ENCODE results near the gene GNG7. TPM values are rescaled to one million over a fixed set of nuclear protein-coding genes. Genes with fewer than 3 reads are reported as not detected.
A peak's percentile ranks its signal among the peaks of the same experiment; 100 is the strongest.
"Not testable (repeated sequence)": the region's sequence is repeated elsewhere in the genome, so short reads cannot be mapped to it uniquely, and the experiment has no call there.

Gene GNG7
- total RNA-seq, 3 donors from 2014 or later: 0.33 to 0.55 (median 0.48) TPM

- DNase-seq: no peak
- Mint-ChIP-seq H3K9me3 (peaks cover under 1% of the 10 kb centered on the region), H3K27me3 (ENCODE audit: low read depth) (peaks cover 36% of the 10 kb centered on the region), H3K36me3 (ENCODE audit: insufficient read depth) (no peaks in the 10 kb centered on the region), H3K4me3 (peak within 1 kb of the TSS; percentile 53), H3K4me1 (ENCODE audit: low read depth) (peaks cover 7% of the 10 kb centered on the region)
- peak; percentile 16 to 51 for ATAC-seq
Measured at GRCh38 chr19:2720777-2721569, 18.5 kb upstream of the GNG7 start, which contains the start of gene DIRAS1. TSS of gene DIRAS1 (minus strand) at chr19:2721372. CDS start at chr19:2717806, 3,566 bp downstream.

- DNase-seq (no peak), ATAC-seq (peak in 1 of 2 donors; percentile 9)
- peaks cover 7% of the 10 kb centered on the region for H3K4me1 Mint-ChIP-seq (ENCODE audit: low read depth)
- peaks cover 1% of the 10 kb centered on the region for H3K36me3 Mint-ChIP-seq (ENCODE audit: insufficient read depth)
- no peak overlapping the region for H3K4me3 Mint-ChIP-seq
- peaks cover 33% of the 10 kb centered on the region for H3K27me3 Mint-ChIP-seq (ENCODE audit: low read depth)
- H3K9me3 Mint-ChIP-seq: peaks cover 9% of the 10 kb centered on the region
Measured at GRCh38 chr19:2719920-2720776, 17.7 kb upstream of the GNG7 start.

- H3K4me1 Mint-ChIP-seq (ENCODE audit: low read depth): peaks cover 7% of the 10 kb centered on the region
- H3K9me3 Mint-ChIP-seq: peaks cover 11% of the 10 kb centered on the region
- DNase-seq: no peak
- ATAC-seq: no peak
- no peak overlapping the region for H3K4me3 Mint-ChIP-seq
- peaks cover 2% of the 10 kb centered on the region for H3K36me3 Mint-ChIP-seq (ENCODE audit: insufficient read depth)
- H3K27me3 Mint-ChIP-seq (ENCODE audit: low read depth): peaks cover 33% of the 10 kb centered on the region
Measured at GRCh38 chr19:2719232-2719735, 16.8 kb upstream of the GNG7 start.

GRCh38 chr19:2717638-2718541 is 15.4 kb upstream of the GNG7 start:
- peaks cover 28% of the 10 kb centered on the region for H3K27me3 Mint-ChIP-seq (ENCODE audit: low read depth)
- H3K9me3 Mint-ChIP-seq: peaks cover 11% of the 10 kb centered on the region
- ATAC-seq (no peak), DNase-seq (no peak)
- H3K4me1 Mint-ChIP-seq (ENCODE audit: low read depth): peaks cover 7% of the 10 kb centered on the region
- H3K4me3 Mint-ChIP-seq: no peak overlapping the region
- H3K36me3 Mint-ChIP-seq (ENCODE audit: insufficient read depth): peaks cover 2% of the 10 kb centered on the region

- no peak for ATAC-seq
- peaks cover 9% of the 10 kb centered on the region for H3K4me1 Mint-ChIP-seq (ENCODE audit: low read depth)
Measured at GRCh38 chr19:2716722-2717637, 14.5 kb upstream of the GNG7 start.

GRCh38 chr19:2716275-2716650 is 13.8 kb upstream of the GNG7 start:
- ATAC-seq: no peak
- peaks cover 21% of the 10 kb centered on the region for H3K27me3 Mint-ChIP-seq (ENCODE audit: low read depth)
- peaks cover 7% of the 10 kb centered on the region for H3K4me1 Mint-ChIP-seq (ENCODE audit: low read depth)
- H3K36me3 Mint-ChIP-seq (ENCODE audit: insufficient read depth): peaks cover 2% of the 10 kb centered on the region
- DNase-seq: no peak
- no peak overlapping the region for H3K4me3 Mint-ChIP-seq
- H3K9me3 Mint-ChIP-seq: peaks cover 11% of the 10 kb centered on the region

More at GRCh38 chr19:2716722-2717637, 14.5 kb upstream of the GNG7 start:
- Mint-ChIP-seq H3K4me3 (no peak overlapping the region), H3K9me3 (peaks cover 11% of the 10 kb centered on the region), H3K27me3 (ENCODE audit: low read depth) (peaks cover 23% of the 10 kb centered on the region), H3K36me3 (ENCODE audit: insufficient read depth) (peaks cover 2% of the 10 kb centered on the region)
- DNase-seq: no peak

GRCh38 chr19:2715470-2716274 is 13.2 kb upstream of the GNG7 start:
- peaks cover 22% of the 10 kb centered on the region for H3K27me3 Mint-ChIP-seq (ENCODE audit: low read depth)
- peaks cover 2% of the 10 kb centered on the region for H3K36me3 Mint-ChIP-seq (ENCODE audit: insufficient read depth)
- no peak for DNase-seq
- no peak overlapping the region for H3K4me3 Mint-ChIP-seq
- peaks cover 11% of the 10 kb centered on the region for H3K9me3 Mint-ChIP-seq
- no peak for ATAC-seq
- H3K4me1 Mint-ChIP-seq (ENCODE audit: low read depth): peaks cover 7% of the 10 kb centered on the region

- Mint-ChIP-seq H3K36me3 (ENCODE audit: insufficient read depth) (peaks cover 2% of the 10 kb centered on the region), H3K4me3 (no peak overlapping the region), H3K27me3 (ENCODE audit: low read depth) (peaks cover 21% of the 10 kb centered on the region), H3K9me3 (peaks cover 11% of the 10 kb centered on the region), H3K4me1 (ENCODE audit: low read depth) (peaks cover 7% of the 10 kb centered on the region)
- ATAC-seq: no peak
- DNase-seq: no peak
Measured at GRCh38 chr19:2714531-2715269, 12.2 kb upstream of the GNG7 start.

GRCh38 chr19:2714102-2714501 is 11.6 kb upstream of the GNG7 start:
- Mint-ChIP-seq H3K9me3 (peaks cover 11% of the 10 kb centered on the region), H3K27me3 (ENCODE audit: low read depth) (peaks cover 17% of the 10 kb centered on the region)
- H3K4me3 Mint-ChIP-seq; H3K4me1 Mint-ChIP-seq (ENCODE audit: low read depth); H3K36me3 Mint-ChIP-seq (ENCODE audit: insufficient read depth); ATAC-seq; DNase-seq: not testable (repeated sequence)

GRCh38 chr19:2713170-2713569 is 10.7 kb upstream of the GNG7 start:
- Mint-ChIP-seq H3K9me3 (peaks cover 11% of the 10 kb centered on the region), H3K27me3 (ENCODE audit: low read depth) (peaks cover 11% of the 10 kb centered on the region)
- not testable (repeated sequence) for ATAC-seq; H3K4me1 Mint-ChIP-seq (ENCODE audit: low read depth); H3K36me3 Mint-ChIP-seq (ENCODE audit: insufficient read depth); DNase-seq; H3K4me3 Mint-ChIP-seq

GRCh38 chr19:2711875-2712205 is 9.3 kb upstream of the GNG7 start:
- DNase-seq (no peak), ATAC-seq (no peak)
- Mint-ChIP-seq H3K4me3 (no peak overlapping the region), H3K36me3 (ENCODE audit: insufficient read depth) (peaks cover 2% of the 10 kb centered on the region), H3K9me3 (peaks cover 11% of the 10 kb centered on the region), H3K27me3 (ENCODE audit: low read depth) (peaks cover 11% of the 10 kb centered on the region), H3K4me1 (ENCODE audit: low read depth) (peaks cover 6% of the 10 kb centered on the region)

Data from activated T-cell treated with anti-CD3 and anti-CD28 coated beads, Interleukin-2, amount 50 U/mL, for 4 hours (primary cell).